GM19452 (cell line): ENCODE measurements around the gene GPR78.

Source experiments
- ATAC-seq: cut with Tn5 transposase; IDR thresholded peaks from one replicate; pipeline ENCODE4 v1.9.1; 2021; ENCODE audit not compliant: unreplicated experiment

The GPR78 gene, protein sequence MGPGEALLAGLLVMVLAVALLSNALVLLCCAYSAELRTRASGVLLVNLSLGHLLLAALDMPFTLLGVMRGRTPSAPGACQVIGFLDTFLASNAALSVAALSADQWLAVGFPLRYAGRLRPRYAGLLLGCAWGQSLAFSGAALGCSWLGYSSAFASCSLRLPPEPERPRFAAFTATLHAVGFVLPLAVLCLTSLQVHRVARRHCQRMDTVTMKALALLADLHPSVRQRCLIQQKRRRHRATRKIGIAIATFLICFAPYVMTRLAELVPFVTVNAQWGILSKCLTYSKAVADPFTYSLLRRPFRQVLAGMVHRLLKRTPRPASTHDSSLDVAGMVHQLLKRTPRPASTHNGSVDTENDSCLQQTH

DNA sequence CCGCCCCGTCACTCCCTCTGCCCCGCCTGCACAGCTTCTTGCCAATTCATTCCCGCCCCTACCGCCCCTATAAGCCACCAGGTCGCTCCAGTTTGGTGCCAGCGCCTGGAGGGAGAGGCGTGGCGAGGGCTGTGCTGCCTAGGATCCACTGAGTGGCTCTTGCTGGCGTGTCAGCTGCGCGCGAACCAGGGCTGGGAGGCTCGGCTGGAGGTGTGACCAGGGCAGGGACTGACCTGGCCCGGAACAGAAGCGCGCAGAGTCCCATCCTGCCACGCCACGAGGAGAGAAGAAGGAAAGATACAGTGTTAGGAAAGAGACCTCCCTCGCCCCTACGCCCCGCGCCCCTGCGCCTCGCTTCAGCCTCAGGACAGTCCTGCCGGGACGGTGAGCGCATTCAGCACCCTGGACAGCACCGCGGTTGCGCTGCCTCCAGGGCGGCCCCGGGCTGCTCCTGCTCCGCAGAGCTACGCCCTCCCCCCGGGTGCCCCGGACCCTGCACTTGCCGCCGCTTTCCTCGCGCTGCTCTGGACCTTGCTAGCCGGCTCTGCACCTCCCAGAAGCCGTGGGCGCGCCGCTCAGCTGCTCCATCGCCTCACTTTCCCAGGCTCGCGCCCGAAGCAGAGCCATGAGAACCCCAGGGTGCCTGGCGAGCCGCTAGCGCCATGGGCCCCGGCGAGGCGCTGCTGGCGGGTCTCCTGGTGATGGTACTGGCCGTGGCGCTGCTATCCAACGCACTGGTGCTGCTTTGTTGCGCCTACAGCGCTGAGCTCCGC lies at the start of gene GPR78:
GPR78 (plus strand) TSS at position 72 of the 773 bp plus-strand sequence; CDS start at position 663, 591 bp downstream.
- ATAC-seq: no peak

DNA sequence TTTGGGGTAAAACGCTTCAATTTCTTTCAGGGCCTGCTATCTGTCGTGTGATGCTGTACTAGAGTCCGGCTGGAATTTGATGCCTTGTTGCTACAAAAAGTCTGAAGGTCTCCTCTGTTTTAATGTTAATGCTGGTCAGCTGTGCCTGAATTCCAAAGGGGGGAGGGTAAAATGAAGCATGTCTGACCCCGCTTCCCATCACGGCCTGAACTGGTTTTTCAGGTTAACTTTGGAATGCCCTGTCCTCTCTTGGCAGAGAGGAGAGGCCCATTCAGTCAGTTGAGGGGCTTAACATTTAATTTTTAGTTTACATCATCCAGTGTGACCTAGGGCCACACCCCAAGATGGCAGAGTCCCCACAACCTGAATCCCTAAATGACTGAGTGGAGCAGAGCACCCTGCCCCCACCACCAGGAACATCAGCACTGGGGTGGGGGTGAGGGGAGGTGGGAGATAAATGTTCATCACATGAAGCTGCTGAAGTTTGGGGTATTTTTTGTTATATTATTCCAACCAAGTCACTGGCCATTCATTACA lies 47.9 kb upstream of the GPR78 start:
- ATAC-seq: no peak

DNA sequence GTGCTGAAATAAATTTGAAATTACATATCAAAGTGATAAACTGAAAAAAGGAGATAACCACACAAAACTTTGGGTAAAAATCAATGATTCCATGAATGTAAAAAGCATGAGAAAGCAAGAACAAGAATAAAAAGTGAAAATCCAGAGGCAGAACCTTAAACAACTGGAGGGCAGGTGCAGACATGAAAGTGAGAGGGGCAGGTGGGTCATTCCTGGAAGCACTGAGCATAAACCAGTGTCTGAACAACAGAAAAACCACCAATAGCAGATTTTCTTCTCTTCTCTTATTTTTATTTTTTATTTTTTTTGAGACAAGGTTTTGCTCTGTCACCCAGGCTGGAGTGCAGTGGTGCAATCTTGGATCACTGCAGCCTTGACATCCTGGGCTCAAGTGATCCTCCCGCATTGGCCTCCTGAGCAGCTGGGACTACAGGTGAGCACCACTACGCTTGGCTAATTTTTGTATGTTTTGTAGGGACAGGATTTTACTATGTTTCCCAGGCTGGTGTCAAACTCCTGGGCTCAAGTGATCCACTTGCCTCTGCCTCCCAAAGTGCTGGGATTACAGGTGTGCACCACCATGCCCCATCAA lies 46.8 kb upstream of the GPR78 start:
- ATAC-seq: no peak

DNA sequence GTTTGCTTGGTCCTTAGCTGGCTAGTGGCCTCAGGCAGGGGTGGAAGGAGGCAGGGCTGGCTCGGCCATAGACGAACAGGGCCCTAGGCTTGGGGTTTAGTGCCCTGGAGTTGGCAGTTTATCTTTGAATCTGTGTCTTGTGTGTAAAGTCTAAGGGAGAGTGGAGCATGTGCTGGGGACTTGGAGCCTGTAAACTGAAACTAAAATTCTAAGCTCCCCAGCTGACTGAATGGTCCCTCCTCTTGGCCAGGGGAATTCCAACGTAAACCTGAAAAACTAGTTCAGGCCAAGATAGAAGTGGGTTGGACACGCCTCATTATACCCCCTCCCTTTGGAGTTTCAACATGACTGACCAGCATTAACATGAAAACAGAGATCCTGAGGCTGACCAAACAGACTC lies 46.1 kb upstream of the GPR78 start:
- ATAC-seq: peak; percentile 83

DNA sequence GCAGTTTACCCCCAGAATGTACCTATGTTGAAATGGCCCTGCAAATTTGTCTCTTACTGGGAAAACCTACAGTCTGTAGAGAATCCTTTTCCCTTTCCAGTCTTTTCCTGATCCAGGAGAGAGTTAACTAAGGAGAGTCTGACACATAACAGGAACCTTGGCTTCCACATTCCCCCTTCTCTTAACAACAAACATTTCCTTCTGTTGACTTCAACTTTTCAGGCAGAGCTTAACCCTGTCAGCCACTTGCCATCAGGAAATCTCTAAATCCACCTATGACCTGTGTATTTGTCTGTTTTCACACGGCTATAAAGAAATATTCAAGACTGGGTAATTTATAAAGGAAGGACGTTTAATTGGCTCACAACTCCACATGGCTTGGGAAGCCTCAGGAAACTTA lies 45.6 kb upstream of the GPR78 start:
- ATAC-seq: no peak

DNA sequence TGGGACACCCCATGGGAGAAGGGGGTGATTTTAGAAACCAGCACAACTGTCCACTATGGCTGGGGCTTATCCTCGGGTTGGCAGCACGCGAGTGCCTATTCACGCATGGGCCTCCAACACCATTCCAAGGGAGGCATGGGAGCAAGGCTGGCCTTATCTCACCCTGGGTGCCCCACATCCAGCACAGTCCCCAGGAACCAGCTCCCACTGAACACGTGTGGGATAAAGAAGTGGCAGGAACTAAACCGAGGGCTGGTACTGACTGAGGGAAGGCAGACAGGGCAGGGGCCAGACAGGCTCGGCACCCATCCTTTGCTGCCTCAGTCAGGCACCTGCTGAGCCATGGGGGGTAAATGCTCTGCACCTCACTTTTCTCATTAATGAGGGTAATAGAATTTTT lies 43.7 kb upstream of the GPR78 start:
- ATAC-seq: no peak

DNA sequence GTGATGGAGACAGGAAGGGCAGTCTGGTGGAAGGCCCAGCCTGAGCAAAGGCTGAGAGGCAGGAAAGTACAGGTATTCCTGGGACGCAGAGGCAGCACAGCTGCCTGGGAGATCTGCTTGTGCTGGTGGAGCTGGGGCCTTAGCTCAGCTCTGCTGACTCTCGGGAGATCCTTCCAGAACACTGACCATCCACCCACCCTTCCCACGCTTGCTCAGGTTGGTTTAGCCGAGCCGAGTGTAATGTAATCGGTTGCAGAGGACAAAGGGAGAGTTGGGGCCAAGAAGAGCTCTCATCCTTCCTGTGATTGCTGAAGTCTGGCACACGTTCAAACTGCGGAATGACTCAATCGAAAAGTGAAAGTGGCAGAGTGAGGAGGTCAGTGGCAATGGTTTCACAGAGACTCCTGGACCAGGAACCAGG lies 43.1 kb upstream of the GPR78 start:
- no peak for ATAC-seq

DNA sequence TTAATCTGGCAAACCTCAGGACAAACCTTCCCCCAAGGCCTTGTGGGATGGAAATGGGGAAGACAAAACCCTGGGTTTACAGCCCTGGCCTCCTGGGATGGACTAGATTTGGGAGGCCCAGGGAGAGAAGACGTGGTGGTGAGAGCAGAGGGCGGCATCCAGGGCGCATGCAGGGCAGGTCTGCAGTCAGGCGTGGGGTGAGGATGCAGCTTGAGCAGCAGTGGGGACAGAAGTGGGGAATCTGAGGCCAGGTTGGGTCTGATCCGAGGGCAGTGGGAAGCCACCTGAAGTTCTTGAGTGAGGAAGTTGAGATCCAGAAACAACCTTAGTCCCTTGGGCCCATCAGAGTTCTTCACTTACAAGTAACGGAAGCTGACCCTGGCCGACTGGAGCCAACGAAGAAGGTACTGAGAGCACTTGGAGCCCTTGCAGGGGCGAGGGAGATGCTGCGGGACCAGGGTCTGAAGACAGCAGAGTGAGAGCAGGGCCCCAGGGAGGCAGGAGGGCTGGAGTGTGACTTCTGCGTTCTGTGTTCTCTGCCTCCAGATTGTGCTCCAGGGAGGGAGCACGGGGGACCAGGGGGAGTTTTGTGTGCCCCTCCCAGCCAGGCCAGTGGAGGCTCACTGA lies 42.0 kb upstream of the GPR78 start:
- no peak for ATAC-seq

DNA sequence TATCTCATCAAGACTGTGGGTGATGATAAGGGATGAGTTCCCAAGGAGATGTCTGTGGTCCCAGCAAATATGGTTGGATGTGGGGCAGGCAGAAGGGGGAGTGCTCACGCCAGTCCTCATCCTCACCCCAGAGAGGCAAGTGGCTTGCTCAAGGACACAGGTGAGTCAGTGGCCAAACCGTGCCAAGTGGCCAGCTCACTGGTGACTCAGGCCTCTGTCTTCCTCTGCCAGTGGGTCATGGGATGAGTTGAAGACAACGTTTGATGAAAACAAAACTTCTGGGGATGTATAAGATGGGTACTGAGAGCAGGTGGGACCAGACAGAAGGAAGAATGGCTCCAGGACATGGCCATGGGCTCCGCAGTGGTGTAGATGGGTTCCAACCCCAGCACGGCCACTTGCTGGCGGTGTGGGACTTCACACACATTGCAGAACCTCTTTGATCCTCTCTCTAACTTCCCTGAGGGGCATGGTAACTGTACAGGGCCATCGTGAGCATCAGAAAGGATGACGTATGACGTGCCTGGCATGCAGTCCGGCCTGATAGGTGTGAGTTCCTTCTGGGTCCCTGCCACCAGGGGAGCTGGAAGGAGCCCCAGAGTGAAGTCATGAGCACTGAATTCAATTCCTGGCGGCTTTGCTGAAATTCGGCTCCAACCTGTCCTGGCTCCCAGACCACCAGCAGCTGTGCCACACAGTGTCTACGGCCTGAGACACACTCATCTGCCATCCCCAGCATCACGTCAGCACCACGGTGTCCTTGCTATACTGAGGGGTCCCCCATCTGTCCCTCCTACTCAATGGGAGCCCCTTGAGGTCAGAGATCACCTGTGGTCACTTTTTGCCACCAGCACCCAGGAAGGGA lies 41.3 kb upstream of the GPR78 start:
- ATAC-seq: no peak

DNA sequence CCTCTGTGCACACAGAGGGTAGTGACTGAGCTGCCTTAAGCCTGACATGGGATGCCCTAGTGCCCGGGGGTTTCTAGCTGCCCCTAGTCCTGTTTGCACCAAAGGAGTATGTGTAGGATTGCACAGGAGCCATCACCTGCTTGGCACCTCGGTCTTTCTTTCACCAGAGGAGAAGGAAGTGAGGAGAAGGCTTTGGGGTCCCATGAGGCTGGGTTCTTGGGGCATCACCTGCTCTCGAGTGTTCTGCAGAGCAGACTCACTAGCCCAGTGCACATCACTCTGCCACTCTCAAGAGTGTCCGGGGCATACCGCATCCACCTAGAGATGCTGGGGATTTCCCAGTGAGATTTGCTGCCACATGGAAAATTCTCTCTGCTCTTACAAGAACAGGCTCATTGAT lies 40.5 kb upstream of the GPR78 start:
- no peak for ATAC-seq

DNA sequence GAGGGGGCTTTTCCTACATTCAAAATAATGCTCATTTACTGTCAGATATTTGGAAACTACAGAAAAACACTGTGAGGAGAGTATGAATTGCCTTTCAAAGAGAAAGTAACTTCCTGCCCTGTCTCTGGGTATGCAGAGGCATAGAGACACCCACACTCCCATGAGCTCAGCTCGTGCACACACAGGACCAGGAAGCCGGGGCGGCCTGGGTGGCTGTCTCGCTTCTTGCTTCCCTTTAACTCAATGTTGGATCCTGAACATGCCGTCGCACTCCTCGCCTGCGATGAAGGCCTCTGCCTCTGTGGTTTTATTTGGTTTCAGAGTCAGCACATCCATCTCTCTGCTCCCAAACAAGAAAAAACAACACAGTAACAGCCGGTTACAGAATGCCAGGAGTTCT lies 40.1 kb upstream of the GPR78 start:
- no peak for ATAC-seq

DNA sequence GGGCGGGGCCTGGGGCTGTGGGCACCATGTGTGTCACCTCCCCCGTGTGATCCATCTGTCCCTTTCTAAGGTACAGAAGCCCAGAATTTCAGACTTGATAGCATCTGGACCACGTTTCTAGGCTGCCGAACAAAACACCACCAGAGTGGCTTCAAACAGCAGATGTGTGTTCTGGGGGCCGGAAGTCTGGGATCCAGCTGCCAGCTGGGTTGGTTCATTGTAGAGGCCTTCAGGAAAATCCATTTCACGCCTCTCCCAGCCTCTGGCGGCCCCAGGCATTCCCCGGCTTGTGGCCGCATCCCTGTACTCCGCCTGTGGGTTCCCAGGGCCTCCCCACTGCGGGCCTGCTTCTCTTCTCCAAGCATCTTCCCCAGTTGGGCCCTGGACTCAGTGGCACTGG lies 39.6 kb upstream of the GPR78 start:
- ATAC-seq: no peak

DNA sequence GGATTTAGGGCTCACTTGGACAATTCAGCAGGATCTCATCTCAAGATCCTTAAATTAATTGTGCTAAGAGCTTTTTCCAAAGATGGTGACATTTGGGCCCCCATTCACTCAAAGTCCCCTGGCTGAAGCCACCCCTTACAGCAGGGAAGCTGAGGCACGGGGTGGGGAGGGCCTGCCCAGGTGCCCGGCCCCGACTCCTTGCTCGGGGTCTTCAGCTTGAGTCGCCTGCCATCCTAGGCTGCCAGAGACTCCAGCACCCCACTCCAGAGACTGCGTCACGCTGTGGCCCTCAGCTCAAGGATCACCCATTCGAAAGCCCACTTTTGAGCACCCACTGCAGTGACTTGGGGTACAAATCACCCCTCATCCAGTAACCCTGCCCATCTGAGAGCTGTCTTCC lies 39.2 kb upstream of the GPR78 start:
- no peak for ATAC-seq

DNA sequence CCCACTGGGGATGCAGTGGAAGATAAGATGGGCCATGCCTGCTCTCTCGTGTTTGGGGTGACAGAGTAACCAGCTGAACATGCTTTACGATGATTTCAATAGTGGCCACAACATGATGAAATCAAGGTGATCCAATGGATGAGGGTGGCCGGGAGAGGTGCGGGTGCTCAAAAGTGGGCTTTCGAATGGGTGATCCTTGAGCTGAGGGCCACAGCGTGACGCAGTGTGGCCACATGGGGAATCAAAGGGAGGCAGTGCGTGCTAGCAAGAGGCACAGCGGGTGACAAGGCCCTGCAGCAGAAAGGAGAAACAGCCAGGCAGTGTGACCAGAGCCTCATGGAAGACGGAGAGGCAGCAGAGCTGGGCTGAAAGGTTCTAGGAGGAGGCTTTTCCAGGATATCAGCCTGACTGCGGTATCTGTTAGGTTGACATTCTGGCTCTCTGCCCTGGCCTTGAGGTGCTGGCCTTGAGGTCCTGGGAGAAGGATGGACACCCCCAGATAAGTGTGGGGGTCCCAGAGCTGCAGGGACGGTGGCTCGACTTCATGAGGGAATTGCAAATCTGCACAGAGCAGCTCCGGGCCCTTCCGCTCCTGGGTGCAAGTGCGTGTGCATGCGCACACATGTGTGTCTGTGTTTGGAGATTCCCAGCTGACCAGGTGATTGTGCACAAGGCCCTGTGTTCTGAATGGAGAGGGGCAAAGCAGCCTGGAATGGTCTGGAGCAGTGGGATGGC lies 38.0 kb upstream of the GPR78 start:
- ATAC-seq: no peak

DNA sequence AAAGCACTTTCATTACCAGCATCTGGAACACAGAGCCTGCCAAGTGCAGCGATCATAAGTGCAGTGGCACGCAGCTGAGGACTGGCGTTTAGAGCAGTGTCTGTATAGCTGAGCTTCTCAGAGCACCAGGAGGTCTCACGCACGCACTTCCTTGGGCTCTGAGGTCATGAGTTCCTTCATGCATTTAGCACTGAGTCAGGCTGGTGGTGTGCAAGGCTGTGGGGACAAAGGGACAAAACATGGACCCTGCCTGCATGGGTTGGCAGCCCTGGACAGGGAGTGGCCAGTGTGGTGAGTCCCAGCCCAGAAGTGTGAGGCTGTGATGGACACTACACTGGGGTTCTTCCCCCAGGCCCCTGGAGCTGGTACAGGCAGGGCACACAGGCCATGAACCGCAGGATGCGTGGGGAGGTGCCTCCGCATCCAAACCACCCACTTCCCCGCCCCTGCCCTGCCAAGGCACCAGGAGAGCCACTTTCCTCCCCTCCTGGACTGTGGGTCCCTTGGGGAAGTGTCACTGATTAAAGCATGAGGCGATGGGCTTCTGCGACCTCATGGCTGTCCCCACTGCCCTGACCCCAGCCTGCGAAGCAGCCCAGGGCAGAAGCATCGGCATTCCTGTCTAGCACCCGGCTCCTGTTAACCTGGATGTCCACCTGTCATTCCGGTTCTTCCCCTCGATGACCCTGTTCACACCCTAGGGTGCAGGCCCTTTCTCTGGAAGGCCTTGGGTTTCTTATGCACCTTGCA lies 37.2 kb upstream of the GPR78 start:
- ATAC-seq: no peak

DNA sequence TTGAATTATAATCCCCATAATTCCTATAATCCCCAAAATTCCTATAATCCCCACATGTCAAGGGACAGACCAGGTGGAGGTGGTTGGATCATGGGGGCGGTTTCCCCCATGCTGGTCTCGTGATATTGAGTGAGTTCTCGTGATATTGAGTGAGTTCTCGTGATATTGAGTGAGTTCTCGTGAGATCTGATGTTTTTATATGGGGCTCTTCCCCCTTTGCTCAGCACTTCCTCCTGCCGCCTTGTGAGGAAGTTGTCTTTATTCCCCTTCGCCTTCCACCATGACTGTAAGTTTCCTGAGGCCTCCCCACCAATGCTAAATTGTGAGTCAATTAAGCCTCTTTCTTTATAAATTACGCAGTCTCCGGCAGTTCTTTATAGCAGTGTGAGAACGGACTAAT lies 36.6 kb upstream of the GPR78 start:
- no peak for ATAC-seq

DNA sequence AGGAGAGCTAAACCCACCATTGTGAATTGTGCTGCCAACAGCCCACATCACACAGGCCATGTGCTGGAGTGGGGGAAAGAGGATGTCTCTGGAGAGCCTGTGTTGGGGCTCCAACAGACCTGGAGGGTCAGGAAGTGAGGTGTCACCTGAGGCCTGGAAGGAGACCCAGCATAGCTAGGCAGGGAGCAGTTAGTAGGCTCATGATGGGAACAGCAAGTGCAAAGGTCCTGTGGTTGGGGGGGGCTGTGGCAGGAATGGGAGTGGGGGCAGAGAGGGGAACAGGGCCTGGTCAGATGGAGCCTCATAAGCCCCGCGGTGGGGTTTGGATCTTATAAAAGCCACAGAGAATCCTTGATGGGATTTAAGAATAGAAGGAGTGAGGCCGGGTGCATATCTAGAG lies 35.9 kb upstream of the GPR78 start:
- ATAC-seq: no peak

DNA sequence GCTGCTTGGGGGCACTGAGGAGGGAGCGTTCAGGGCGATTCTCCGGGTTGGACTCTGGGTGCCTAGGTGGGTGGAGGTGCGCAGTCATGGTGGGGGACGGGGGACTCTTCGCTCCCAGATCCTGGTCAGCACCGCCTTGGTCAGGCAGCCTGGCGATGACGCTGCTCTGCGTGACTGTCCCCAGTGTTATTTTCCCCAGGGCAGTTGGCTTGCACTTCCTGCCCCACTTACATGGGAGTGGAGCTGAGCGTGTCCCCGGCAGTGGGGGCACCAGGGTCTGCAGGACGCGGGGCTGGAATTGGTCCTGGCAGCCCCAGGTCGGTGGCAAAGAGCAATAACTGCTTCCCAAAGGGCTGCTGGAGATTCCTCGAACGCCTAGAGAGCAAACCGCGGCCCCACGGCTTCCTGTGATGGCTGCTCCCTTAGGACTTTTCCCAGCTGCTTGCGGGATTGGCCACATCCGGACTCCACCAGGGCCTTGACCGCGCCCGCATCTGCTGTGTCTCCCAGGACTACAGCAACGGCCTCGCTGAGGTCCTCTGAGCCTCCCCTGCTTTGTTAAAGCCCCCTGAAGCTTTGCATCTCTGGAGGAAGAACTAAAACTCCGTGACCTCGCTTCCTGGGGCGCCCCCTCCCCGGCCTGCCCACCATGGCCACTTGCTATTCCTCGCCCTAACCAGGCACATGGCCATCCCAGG lies 35.3 kb upstream of the GPR78 start:
- no peak for ATAC-seq

DNA sequence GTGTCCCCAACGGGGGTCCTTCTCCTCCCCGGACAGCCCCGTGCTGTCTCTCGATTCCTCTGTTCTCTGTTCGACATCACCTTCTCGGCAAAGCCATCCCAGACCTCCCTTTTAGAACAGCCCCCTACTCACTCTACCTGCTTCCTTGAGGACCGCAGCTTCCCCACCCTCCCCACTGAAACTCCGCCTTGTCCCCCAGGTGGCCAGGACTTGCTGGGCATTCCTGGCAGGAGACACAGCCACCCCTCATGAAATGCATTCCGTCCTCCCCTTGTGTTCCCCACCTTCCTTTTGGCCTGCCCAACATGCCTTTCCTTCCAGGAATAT lies 34.8 kb upstream of the GPR78 start:
- no peak for ATAC-seq
